SK-N-SH (cell line): Measurements from ENCODE around the gene SERPINE2. TPM values are rescaled to one million over a fixed set of nuclear protein-coding genes. Genes with fewer than 3 reads are reported as not detected.

Source experiments
- CTCF ChIA-PET: fragments of 300-600, 350-600 bp; formaldehyde crosslinking; extraction: SDS; loops from one replicate; lab custom pipeline; 2021; lab: Yijun Ruan, JAX
- POLR2A ChIA-PET: fragments of 350-600 bp; sonication (Branson Sonifier 250); formaldehyde crosslinking; extraction: SDS; loops from one replicate; lab custom pipeline; 2020; ENCODE audit warnings: antibody characterized with exemption, inconsistent platforms; lab: Yijun Ruan, JAX
- DNase-seq: peaks from one replicate; pipeline ENCODE4 v3.0.0; 2012
- H2AFZ ChIP-seq: fragments of 200-600 bp; sonication (generic); 2 replicates; pipeline ENCODE4 v1.8.1; 2016; ENCODE audit warnings: antibody characterized with exemption, mild to moderate bottlenecking, low read depth
- H3F3A ChIP-seq: fragments of 200-600 bp; sonication (generic); replicated peaks from 2 replicates; pipeline ENCODE3; 2016; ENCODE audit warnings: antibody characterized with exemption, mild to moderate bottlenecking; ENCODE audit not compliant: insufficient read depth
- H3K27ac ChIP-seq, 2 experiments: fragments of 200-500 bp in 1 of 2; fragments of 200-600 bp in 1 of 2; sonication (Bioruptor generic) in 1 of 2; sonication (generic), shearing (Covaris generic) in 1 of 2; 2 replicates each; pipeline versions ENCODE4 v1.5.1 to v1.6.1; 2014 to 2016; ENCODE audit warnings: low read depth in 2 of 2, inconsistent platforms in 1 of 2, low read length in 1 of 2, mild to moderate bottlenecking in 1 of 2, mixed read lengths in 1 of 2
- H3K27me3 ChIP-seq: fragments of 200-600 bp; sonication (generic), shearing (Covaris generic); 2 replicates; pipeline ENCODE4 v1.6.1; 2016; ENCODE audit warnings: mixed run types; ENCODE audit not compliant: insufficient read depth
- H3K36me3 ChIP-seq, 2 experiments: fragments of 200-500 bp in 1 of 2; fragments of 200-600 bp in 1 of 2; sonication (Bioruptor generic) in 1 of 2; sonication (generic) in 1 of 2; replicated peaks in 1 of 2; 2 replicates each; pipeline versions ENCODE3 to v1.5.1; 2014 to 2016; ENCODE audit warnings: low read length in 1 of 2, mild to moderate bottlenecking in 1 of 2; ENCODE audit not compliant: insufficient read depth in 2 of 2, control insufficient read depth in 1 of 2
- H3K4me1 ChIP-seq, 2 experiments: fragments of 200-500 bp in 1 of 2; fragments of 200-600 bp in 1 of 2; sonication (Bioruptor generic) in 1 of 2; sonication (generic), shearing (Covaris generic) in 1 of 2; 2 replicates each; pipeline versions ENCODE4 v1.5.1 to v1.6.1; 2014 to 2016; ENCODE audit warnings: low read depth in 1 of 2, low read length in 1 of 2, mixed run types in 1 of 2; ENCODE audit not compliant: insufficient read depth in 2 of 2, control insufficient read depth in 1 of 2
- H3K4me2 ChIP-seq: fragments of 200-600 bp; sonication (generic), shearing (Covaris generic); 2 replicates; pipeline ENCODE4 v1.6.1; 2017; ENCODE audit warnings: mixed run types
- H3K4me3 ChIP-seq, 2 experiments: fragments of 200-500 bp in 1 of 2; fragments of 200-600 bp in 1 of 2; sonication (Bioruptor generic) in 1 of 2; sonication (generic), shearing (Covaris generic) in 1 of 2; 2 replicates each; pipeline versions ENCODE4 v1.5.1 to v1.8.1; 2014 to 2016; ENCODE audit warnings: low read depth in 2 of 2, inconsistent platforms in 1 of 2, low read length in 1 of 2, mild to moderate bottlenecking in 1 of 2, mixed read lengths in 1 of 2, moderate library complexity in 1 of 2
- H3K79me2 ChIP-seq: fragments of 200-600 bp; sonication (generic); 2 replicates; pipeline ENCODE4 v1.8.1; 2017; ENCODE audit warnings: mild to moderate bottlenecking; ENCODE audit not compliant: insufficient read depth
- H3K9ac ChIP-seq: fragments of 200-600 bp; sonication (generic); 2 replicates; pipeline ENCODE4 v1.6.1; 2017; ENCODE audit warnings: mixed run types
- H3K9me2 ChIP-seq: fragments of 200-600 bp; sonication (generic); 2 replicates; pipeline ENCODE4 v1.6.1; 2017; ENCODE audit warnings: mixed run types
- H3K9me3 ChIP-seq: fragments of 200-600 bp; sonication (generic); 2 replicates; pipeline ENCODE4 v1.6.1; 2017; ENCODE audit warnings: mixed run types, mild to moderate bottlenecking, moderate library complexity
- H4K20me1 ChIP-seq: fragments of 200-600 bp; sonication (generic); 2 replicates; pipeline ENCODE4 v1.6.1; 2017; ENCODE audit warnings: mild to moderate bottlenecking, mixed run types; ENCODE audit not compliant: insufficient read depth
- EP300 ChIP-seq, 2 experiments: IDR thresholded peaks; 2 replicates each; pipeline versions ENCODE4 v1.4.0 to v1.6.1; 2012; ENCODE audit warnings: borderline replicate concordance in 1 of 2, low read depth in 1 of 2, low read length in 1 of 2
- FOSL2 ChIP-seq: IDR thresholded peaks from 2 replicates; pipeline ENCODE4 v1.4.0; 2012; ENCODE audit warnings: low read depth, mild to moderate bottlenecking, moderate library complexity, borderline replicate concordance
- FOXJ3 ChIP-seq: sonication (generic); formaldehyde crosslinking; IDR thresholded peaks from 2 replicates; pipeline ENCODE4 v1.5.1; 2020; ENCODE audit warnings: mild to moderate bottlenecking, missing genetic modification reagents
- FOXM1 ChIP-seq: IDR thresholded peaks from 2 replicates; pipeline ENCODE4 v1.4.0; 2012; ENCODE audit warnings: low read depth, mild to moderate bottlenecking
- GATA2 ChIP-seq: sonication (generic); formaldehyde crosslinking; IDR thresholded peaks from 2 replicates; pipeline ENCODE4 v1.5.0; 2020; ENCODE audit warnings: mild to moderate bottlenecking, missing genetic modification reagents
- MEF2A ChIP-seq: IDR thresholded peaks from 2 replicates; pipeline ENCODE4 v1.4.0; 2012; ENCODE audit warnings: low read depth, borderline replicate concordance
- NFIC ChIP-seq: IDR thresholded peaks from 2 replicates; pipeline ENCODE4 v1.4.0; 2012; ENCODE audit warnings: borderline replicate concordance
- NRF1 ChIP-seq: IDR thresholded peaks from 2 replicates; pipeline ENCODE4 v1.6.1; 2012; ENCODE audit warnings: low read depth, mild to moderate bottlenecking, low read length
- POLR2AphosphoS5 ChIP-seq: IDR thresholded peaks from 2 replicates; pipeline ENCODE4 v1.6.1; 2012; ENCODE audit warnings: low read depth, low read length
- RAD21 ChIP-seq: IDR thresholded peaks from 2 replicates; pipeline ENCODE4 v1.6.1; 2012; ENCODE audit warnings: mild to moderate bottlenecking, low read length
- RCOR1 ChIP-seq: fragments of 150-350 bp; IDR thresholded peaks from 2 replicates; pipeline ENCODE4 v1.6.1; 2017; ENCODE audit warnings: antibody characterized with exemption, low read length
- RFX5 ChIP-seq: IDR thresholded peaks from 2 replicates; pipeline ENCODE4 v1.6.1; 2012; ENCODE audit warnings: mild to moderate bottlenecking, improper control_type of control experiment, low read length
- RXRA ChIP-seq: IDR thresholded peaks from 2 replicates; pipeline ENCODE4 v1.4.0; 2012; ENCODE audit warnings: low read depth, mild to moderate bottlenecking, borderline replicate concordance
- SMC3 ChIP-seq: IDR thresholded peaks from 2 replicates; pipeline ENCODE4 v1.6.1; 2012; ENCODE audit warnings: low read depth, low read length, improper control_type of control experiment
- TEAD4 ChIP-seq: IDR thresholded peaks from 2 replicates; pipeline ENCODE4 v1.4.0; 2012; ENCODE audit warnings: mild to moderate bottlenecking, borderline replicate concordance; ENCODE audit not compliant: insufficient read depth
- USF2 ChIP-seq: fragments of 150-350 bp; IDR thresholded peaks from 2 replicates; pipeline ENCODE4 v1.6.1; 2017; ENCODE audit warnings: antibody characterized with exemption, low read length, low read depth, borderline replicate concordance
- WGBS: methylation state at CpG from one replicate; pipeline ENCODE4 v1.1.6; 2017; ENCODE audit warnings: low lambda C conversion rate; 5-methylcytosine and 5-hydroxymethylcytosine counted together
- polyA plus RNA-seq, 3 experiments: library from polyadenylated mRNA; depleted of rRNA; stranded (reverse); fragments of >200 nt; gene quantifications; 2 replicates each; pipeline ENCODE4 v1.2.3, GENCODE V29; 2012
- TF ChIP-seq, protein P1 (sequence below): IDR thresholded peaks from 2 replicates; pipeline ENCODE4; 2012
- TF ChIP-seq, protein P2 (sequence below): IDR thresholded peaks from 2 replicates; pipeline ENCODE4 v1.6.1; 2012; ENCODE audit warnings: mild to moderate bottlenecking, low read depth, low read length, moderate library complexity
- TF ChIP-seq, protein P3 (sequence below): IDR thresholded peaks from 2 replicates; pipeline ENCODE4 v1.4.0; 2012; ENCODE audit warnings: low read depth, borderline replicate concordance
- TF ChIP-seq, protein P4 (sequence below): IDR thresholded peaks from 2 replicates; pipeline ENCODE4 v1.4.0; 2012; ENCODE audit warnings: low read depth
- TF ChIP-seq, protein P5 (sequence below): IDR thresholded peaks from 2 replicates; pipeline ENCODE4 v1.4.0; 2012; ENCODE audit warnings: low read depth, borderline replicate concordance

Gene SERPINE2
- polyA plus RNA-seq (2012; rRNA removed) = 105 and 249 TPM in 2 replicates
- polyA plus RNA-seq (2012; cell fraction: cytosol; rRNA removed) = 307 and 310 TPM in 2 replicates
- polyA plus RNA-seq (2012; cell fraction: nucleus; rRNA removed) = 312 and 337 TPM in 2 replicates

DNA sequence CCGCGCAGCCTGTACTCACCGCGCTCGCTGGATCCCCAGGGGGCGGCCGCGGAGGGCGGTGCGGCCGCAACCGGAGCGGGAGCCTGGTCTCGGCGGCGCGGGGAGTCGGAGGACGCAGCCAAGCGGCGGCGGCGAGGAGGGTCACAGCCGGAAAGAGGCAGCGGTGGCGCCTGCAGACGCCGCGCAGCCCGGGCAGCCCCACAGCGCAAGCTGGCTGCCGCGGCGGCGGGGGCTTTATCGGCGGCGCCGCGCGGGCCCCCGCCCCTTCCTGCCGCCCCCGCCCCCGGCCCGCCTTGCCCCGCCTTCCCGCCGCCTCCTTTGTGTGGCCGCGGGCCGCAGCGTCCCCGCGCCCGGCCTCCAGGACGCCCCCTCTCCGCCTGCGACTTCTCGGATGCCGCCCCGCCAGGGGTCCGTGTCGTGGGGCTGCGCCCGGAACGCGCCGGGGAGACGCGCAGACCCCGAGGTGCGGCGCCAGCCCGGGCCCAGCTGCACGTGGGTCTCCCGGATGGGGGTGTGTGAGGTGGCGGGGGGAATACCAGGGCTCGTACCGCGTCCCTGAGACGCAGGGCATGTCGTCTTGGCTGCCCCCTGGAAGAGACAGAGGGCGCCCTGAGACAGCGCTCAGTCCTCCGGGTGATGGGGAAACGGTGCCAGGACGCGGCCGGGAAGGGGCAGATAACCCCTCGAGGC is at the start of gene SERPINE2:
TSS of gene SERPINE2 (minus strand) at position 207 of the 690 bp plus-strand sequence. CDS start 37,386 bp downstream, outside the sequence.
- Histone ChIP-seq H3K9me2 (no peaks in the 10 kb centered on the region), H3K4me2 (peak within 1 kb of the TSS; percentile 83), H2AFZ (peak within 1 kb of the TSS; percentile 66), H3K9me3 (no peaks in the 10 kb centered on the region), H3K9ac (peak within 1 kb of the TSS; percentile 71), H3K27me3 (no peaks in the 10 kb centered on the region), H3K4me3 (peak within 1 kb of the TSS; percentile 79 to 85), H3K36me3 (peaks cover 0 to 2% of the 10 kb centered on the region in 2 experiments), H3K4me1 (peaks cover 0 to 22% of the 10 kb centered on the region in 2 experiments; a peak in 2 of 4 replicates), H3K27ac (peak within 1 kb of the TSS in 1 of 2 experiments; percentile 67; a peak in 3 of 4 replicates), H3K79me2 (peaks cover 40% of the 10 kb centered on the region), H3F3A (peaks cover 3% of the 10 kb centered on the region), H4K20me1 (peaks cover 22% of the 10 kb centered on the region; the same call in 1 of the 2 replicates)
- POLR2A ChIA-PET = no interaction called here
- DNase-seq = peak; percentile 82
- 0% methylated on average over 13 of the region's 91 CpGs for WGBS
- CTCF ChIA-PET = interaction anchor here (0.7 to 1.7 kb wide), 7 partner anchors 20 to 245 kb away, joined by 3 to 7 read pairs (median 5); no protein-coding TSS in a partner anchor
- TF ChIP-seq NFIC (peak; percentile 36; the same call in 1 of the 2 replicates), FOXJ3 (no peak), POLR2AphosphoS5 (peak; percentile 67), MEF2A (no peak), TEAD4 (no peak), RFX5 (no peak), GATA2 (no peak), NRF1 (no peak), FOSL2 (no peak), RAD21 (peak; percentile 66), SMC3 (peak; percentile 64), FOXM1 (no peak), RXRA (no peak), EP300 (IDR thresholded peaks at IDR 0.05; ENCODE audit: borderline replicate concordance in 1 of 2, low read depth in 1 of 2, low read length in 1 of 2) (no peak), USF2 (no peak), RCOR1 (no peak)
- TF ChIP-seq, protein P1, sequence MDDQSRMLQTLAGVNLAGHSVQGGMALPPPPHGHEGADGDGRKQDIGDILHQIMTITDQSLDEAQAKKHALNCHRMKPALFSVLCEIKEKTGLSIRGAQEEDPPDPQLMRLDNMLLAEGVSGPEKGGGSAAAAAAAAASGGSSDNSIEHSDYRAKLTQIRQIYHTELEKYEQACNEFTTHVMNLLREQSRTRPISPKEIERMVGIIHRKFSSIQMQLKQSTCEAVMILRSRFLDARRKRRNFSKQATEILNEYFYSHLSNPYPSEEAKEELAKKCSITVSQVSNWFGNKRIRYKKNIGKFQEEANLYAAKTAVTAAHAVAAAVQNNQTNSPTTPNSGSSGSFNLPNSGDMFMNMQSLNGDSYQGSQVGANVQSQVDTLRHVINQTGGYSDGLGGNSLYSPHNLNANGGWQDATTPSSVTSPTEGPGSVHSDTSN = no peak
- TF ChIP-seq, protein P2, sequence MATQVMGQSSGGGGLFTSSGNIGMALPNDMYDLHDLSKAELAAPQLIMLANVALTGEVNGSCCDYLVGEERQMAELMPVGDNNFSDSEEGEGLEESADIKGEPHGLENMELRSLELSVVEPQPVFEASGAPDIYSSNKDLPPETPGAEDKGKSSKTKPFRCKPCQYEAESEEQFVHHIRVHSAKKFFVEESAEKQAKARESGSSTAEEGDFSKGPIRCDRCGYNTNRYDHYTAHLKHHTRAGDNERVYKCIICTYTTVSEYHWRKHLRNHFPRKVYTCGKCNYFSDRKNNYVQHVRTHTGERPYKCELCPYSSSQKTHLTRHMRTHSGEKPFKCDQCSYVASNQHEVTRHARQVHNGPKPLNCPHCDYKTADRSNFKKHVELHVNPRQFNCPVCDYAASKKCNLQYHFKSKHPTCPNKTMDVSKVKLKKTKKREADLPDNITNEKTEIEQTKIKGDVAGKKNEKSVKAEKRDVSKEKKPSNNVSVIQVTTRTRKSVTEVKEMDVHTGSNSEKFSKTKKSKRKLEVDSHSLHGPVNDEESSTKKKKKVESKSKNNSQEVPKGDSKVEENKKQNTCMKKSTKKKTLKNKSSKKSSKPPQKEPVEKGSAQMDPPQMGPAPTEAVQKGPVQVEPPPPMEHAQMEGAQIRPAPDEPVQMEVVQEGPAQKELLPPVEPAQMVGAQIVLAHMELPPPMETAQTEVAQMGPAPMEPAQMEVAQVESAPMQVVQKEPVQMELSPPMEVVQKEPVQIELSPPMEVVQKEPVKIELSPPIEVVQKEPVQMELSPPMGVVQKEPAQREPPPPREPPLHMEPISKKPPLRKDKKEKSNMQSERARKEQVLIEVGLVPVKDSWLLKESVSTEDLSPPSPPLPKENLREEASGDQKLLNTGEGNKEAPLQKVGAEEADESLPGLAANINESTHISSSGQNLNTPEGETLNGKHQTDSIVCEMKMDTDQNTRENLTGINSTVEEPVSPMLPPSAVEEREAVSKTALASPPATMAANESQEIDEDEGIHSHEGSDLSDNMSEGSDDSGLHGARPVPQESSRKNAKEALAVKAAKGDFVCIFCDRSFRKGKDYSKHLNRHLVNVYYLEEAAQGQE = no peak
- TF ChIP-seq, protein P3, sequence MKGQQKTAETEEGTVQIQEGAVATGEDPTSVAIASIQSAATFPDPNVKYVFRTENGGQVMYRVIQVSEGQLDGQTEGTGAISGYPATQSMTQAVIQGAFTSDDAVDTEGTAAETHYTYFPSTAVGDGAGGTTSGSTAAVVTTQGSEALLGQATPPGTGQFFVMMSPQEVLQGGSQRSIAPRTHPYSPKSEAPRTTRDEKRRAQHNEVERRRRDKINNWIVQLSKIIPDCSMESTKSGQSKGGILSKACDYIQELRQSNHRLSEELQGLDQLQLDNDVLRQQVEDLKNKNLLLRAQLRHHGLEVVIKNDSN = no peak
- TF ChIP-seq, protein P4, sequence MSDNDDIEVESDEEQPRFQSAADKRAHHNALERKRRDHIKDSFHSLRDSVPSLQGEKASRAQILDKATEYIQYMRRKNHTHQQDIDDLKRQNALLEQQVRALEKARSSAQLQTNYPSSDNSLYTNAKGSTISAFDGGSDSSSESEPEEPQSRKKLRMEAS = peak; percentile 74
- TF ChIP-seq, protein P5, sequence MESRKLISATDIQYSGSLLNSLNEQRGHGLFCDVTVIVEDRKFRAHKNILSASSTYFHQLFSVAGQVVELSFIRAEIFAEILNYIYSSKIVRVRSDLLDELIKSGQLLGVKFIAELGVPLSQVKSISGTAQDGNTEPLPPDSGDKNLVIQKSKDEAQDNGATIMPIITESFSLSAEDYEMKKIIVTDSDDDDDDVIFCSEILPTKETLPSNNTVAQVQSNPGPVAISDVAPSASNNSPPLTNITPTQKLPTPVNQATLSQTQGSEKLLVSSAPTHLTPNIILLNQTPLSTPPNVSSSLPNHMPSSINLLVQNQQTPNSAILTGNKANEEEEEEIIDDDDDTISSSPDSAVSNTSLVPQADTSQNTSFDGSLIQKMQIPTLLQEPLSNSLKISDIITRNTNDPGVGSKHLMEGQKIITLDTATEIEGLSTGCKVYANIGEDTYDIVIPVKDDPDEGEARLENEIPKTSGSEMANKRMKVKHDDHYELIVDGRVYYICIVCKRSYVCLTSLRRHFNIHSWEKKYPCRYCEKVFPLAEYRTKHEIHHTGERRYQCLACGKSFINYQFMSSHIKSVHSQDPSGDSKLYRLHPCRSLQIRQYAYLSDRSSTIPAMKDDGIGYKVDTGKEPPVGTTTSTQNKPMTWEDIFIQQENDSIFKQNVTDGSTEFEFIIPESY = no peak
